HG02973 (cell line): ENCODE data around the gene PDCD5.
"Not testable (repeated sequence)": the region's sequence is repeated elsewhere in the genome, so short reads cannot be mapped to it uniquely, and the experiment has no call there.

Source experiments
- ATAC-seq: cut with Tn5 transposase; IDR thresholded peaks from one replicate; pipeline ENCODE4 v1.9.1; 2021; ENCODE audit warnings: moderate library complexity; ENCODE audit not compliant: unreplicated experiment

Gene PDCD5

GRCh38 chr19:32580901-32581704 lies at the start of gene PDCD5:
TSS of gene PDCD5 (plus strand) at chr19:32581190. CDS start at chr19:32581262, 72 bp downstream.
- peak; percentile 87 for ATAC-seq

- no peak for ATAC-seq
Measured at GRCh38 chr19:32532233-32532632, 48.8 kb upstream of the PDCD5 start.

GRCh38 chr19:32537580-32537979 lies 43.4 kb upstream of the PDCD5 start:
- no peak for ATAC-seq

- no peak for ATAC-seq
Measured at GRCh38 chr19:32539240-32539916, 41.6 kb upstream of the PDCD5 start.

- no peak for ATAC-seq
Measured at GRCh38 chr19:32540621-32541020, 40.4 kb upstream of the PDCD5 start.

GRCh38 chr19:32541376-32541775 lies 39.6 kb upstream of the PDCD5 start:
- ATAC-seq = not testable (repeated sequence)

- no peak for ATAC-seq
Measured at GRCh38 chr19:32542477-32543108, 38.4 kb upstream of the PDCD5 start.

- no peak for ATAC-seq
Measured at GRCh38 chr19:32543115-32543900, 37.7 kb upstream of the PDCD5 start.

GRCh38 chr19:32544917-32545316 lies 36.1 kb upstream of the PDCD5 start:
- ATAC-seq = no peak

- no peak for ATAC-seq
Measured at GRCh38 chr19:32550666-32551065, 30.3 kb upstream of the PDCD5 start.

- no peak for ATAC-seq
Measured at GRCh38 chr19:32555786-32556185, 25.2 kb upstream of the PDCD5 start.

GRCh38 chr19:32558607-32559228 lies 22.3 kb upstream of the PDCD5 start:
- ATAC-seq = no peak

- ATAC-seq = no peak
Measured at GRCh38 chr19:32563761-32564160, 17.2 kb upstream of the PDCD5 start.

GRCh38 chr19:32566246-32566830 lies 14.7 kb upstream of the PDCD5 start:
- ATAC-seq = no peak

GRCh38 chr19:32567486-32567885 lies 13.5 kb upstream of the PDCD5 start:
- no peak for ATAC-seq

GRCh38 chr19:32570081-32570785 lies 10.8 kb upstream of the PDCD5 start:
- no peak for ATAC-seq

- ATAC-seq = not testable (repeated sequence)
Measured at GRCh38 chr19:32571471-32572075, 9.4 kb upstream of the PDCD5 start.

- ATAC-seq = not testable (repeated sequence)
Measured at GRCh38 chr19:32572700-32573491, 8.1 kb upstream of the PDCD5 start.

- ATAC-seq = no peak
Measured at GRCh38 chr19:32573492-32573794, 7.5 kb upstream of the PDCD5 start.
